Right ventricle myocardium superior (tissue), 1 donor: ENCODE results near the gene KLHDC8B. TPM values are rescaled to one million over a fixed set of nuclear protein-coding genes. Genes with fewer than 3 reads are reported as not detected.
A peak's percentile ranks its signal among the peaks of the same experiment; 100 is the strongest.

Experiments
- ATAC-seq: fragments of 200-7000 bp; cut with Tn5 transposase; one replicate; pipeline ENCODE4 v1.9.1; 2020; ENCODE audit warnings: mild to moderate bottlenecking; ENCODE audit not compliant: poor library complexity
- DNase-seq: peaks from one replicate; pipeline ENCODE4 v3.0.0-alpha.2; 2020
- intact Hi-C: fragments of 100-400 bp; cut with DNase I; formaldehyde crosslinking; loops from one replicate; pipeline ENCODE4 v1.11.2; 2022
- long read RNA-seq: library from polyadenylated mRNA; unstranded; transcript quantifications from one replicate; pipeline ENCODE4 v2.0.0, GENCODE V29; 2021
- total RNA-seq: library from RNA; stranded (reverse); fragmentation: NEBNext Ultra II Directional; extraction: Animal tissue kit (Norgen Biotek cat#: 25700); gene quantifications from one replicate; pipeline ENCODE4 v1.2.1, GENCODE V29; 2021
- donor health status: DM: no; HTN: yes; CAD: no; lungs with severe emphysema.

KLHDC8B gene
- 129 TPM for total RNA-seq
- long read RNA-seq, transcript KLHDC8B-201 (6 exons, 1,959 nt) = major isoform, 176 of 271 reads
- long read RNA-seq, partial matches to known transcripts = 68 of 271 reads
- long read RNA-seq, other reads (novel, unspliced or antisense) = 27 of 271 reads

- ATAC-seq = peak; percentile 90
- DNase-seq = peak; percentile 93
- intact Hi-C loops = loop anchor here (5.0 to 10.0 kb wide), 3 partner anchors 106 to 284 kb away; partner anchors contain the start of gene C3orf62
Observed at GRCh38 chr3:49171119-49171774, at the start of gene KLHDC8B. Gene KLHDC8B (plus strand): TSS chr3:49171598. CDS start chr3:49172770, 1,172 bp downstream.

GRCh38 chr3:49122022-49122421 is 49.4 kb upstream of the KLHDC8B start:
- ATAC-seq (no peak), DNase-seq (no peak)
- intact Hi-C loops = no loop called here

GRCh38 chr3:49122451-49122850 is 48.9 kb upstream of the KLHDC8B start:
- ATAC-seq (no peak), DNase-seq (no peak)
- intact Hi-C loops = no loop called here

GRCh38 chr3:49122886-49123545 is 48.4 kb upstream of the KLHDC8B start:
- no peak for ATAC-seq
- intact Hi-C loops = no loop called here
- no peak for DNase-seq

- intact Hi-C loops = no loop called here
- ATAC-seq (no peak), DNase-seq (no peak)
Observed at GRCh38 chr3:49123687-49124086, 47.7 kb upstream of the KLHDC8B start.

- ATAC-seq = no peak
- no peak for DNase-seq
- intact Hi-C loops = no loop called here
Observed at GRCh38 chr3:49124203-49124602, 47.2 kb upstream of the KLHDC8B start.

GRCh38 chr3:49124991-49125670 is 46.3 kb upstream of the KLHDC8B start:
- intact Hi-C loops = no loop called here
- ATAC-seq (no peak), DNase-seq (no peak)

GRCh38 chr3:49131040-49131439 is 40.4 kb upstream of the KLHDC8B start:
- ATAC-seq (peak; percentile 6), DNase-seq (no peak)
- intact Hi-C loops = no loop called here

GRCh38 chr3:49131576-49131975 is 39.8 kb upstream of the KLHDC8B start:
- ATAC-seq = no peak
- intact Hi-C loops = no loop called here

GRCh38 chr3:49132073-49132436 is 39.3 kb upstream of the KLHDC8B start:
- intact Hi-C loops = no loop called here
- ATAC-seq = no peak
- DNase-seq = no peak

More at GRCh38 chr3:49131576-49131975, 39.8 kb upstream of the KLHDC8B start:
- DNase-seq = no peak

GRCh38 chr3:49132437-49133225 is 38.8 kb upstream of the KLHDC8B start, which contains the start of gene LAMB2:
Gene LAMB2 (minus strand): TSS chr3:49133050. CDS start chr3:49132867, 183 bp downstream.
- peak; percentile 84 for DNase-seq
- ATAC-seq = peak; percentile 90
- intact Hi-C loops = no loop called here

GRCh38 chr3:49133226-49133951 is 38.0 kb upstream of the KLHDC8B start:
- intact Hi-C loops = no loop called here
- ATAC-seq (peak; percentile 90), DNase-seq (peak; percentile 92)

GRCh38 chr3:49134471-49135265 is 36.7 kb upstream of the KLHDC8B start:
- DNase-seq (no peak), ATAC-seq (no peak)
- intact Hi-C loops = no loop called here

GRCh38 chr3:49135499-49135898 is 35.9 kb upstream of the KLHDC8B start:
- intact Hi-C loops = no loop called here
- no peak for ATAC-seq
- no peak for DNase-seq

GRCh38 chr3:49140080-49140479 is 31.3 kb upstream of the KLHDC8B start:
- intact Hi-C loops = no loop called here
- DNase-seq (no peak), ATAC-seq (no peak)

GRCh38 chr3:49148159-49148558 is 23.2 kb upstream of the KLHDC8B start:
- intact Hi-C loops = no loop called here
- no peak for DNase-seq
- no peak for ATAC-seq

- intact Hi-C loops = no loop called here
- DNase-seq (no peak), ATAC-seq (no peak)
Observed at GRCh38 chr3:49151610-49152009, 19.8 kb upstream of the KLHDC8B start.
